ENCODE data around the gene ABO. TPM values are rescaled to one million over a fixed set of nuclear protein-coding genes. Genes with fewer than 3 reads are reported as not detected.
"Not testable (repeated sequence)": the region's sequence is repeated elsewhere in the genome, so short reads cannot be mapped to it uniquely, and the experiment has no call there.

The ABO gene
- total RNA-seq, 2 experiments from 2014 or later: not detected

DNA sequence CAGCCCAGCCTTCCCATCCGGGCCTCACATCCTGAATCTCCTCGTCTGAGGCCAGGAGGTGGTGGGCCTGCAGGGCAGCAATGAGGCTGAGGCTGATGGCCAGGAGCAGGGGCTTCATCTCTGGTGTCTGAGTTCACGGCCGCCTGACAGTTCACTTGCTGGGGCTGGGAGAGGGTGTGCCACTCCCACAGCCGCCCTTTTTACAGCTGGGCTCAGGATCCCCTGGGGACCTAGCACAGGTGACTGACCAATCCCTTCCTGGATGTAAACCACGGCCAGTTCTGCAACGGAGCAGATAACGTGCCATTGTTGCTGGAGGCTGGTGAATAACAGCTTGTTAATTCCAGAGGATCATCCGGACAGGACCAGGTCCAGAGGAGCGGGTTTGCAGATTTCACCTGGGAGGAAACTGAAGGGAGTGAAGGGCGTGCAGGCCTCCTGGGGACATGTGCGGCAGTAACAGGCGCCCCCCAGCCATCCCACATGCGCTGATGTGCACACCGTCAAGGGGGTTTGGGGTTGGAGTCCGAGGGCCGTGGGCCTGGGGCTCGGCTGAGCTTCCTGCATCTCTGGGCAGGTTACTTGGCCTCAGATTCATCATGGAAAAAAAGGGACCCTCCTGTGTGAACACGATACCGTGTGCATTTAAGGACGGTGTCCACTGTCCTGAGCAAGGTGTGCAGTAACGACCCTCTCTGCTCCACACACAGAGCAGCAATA is 46.4 kb downstream of the ABO start:
- CTCF ChIA-PET, POLR2A ChIA-PET: not testable (repeated sequence)

DNA sequence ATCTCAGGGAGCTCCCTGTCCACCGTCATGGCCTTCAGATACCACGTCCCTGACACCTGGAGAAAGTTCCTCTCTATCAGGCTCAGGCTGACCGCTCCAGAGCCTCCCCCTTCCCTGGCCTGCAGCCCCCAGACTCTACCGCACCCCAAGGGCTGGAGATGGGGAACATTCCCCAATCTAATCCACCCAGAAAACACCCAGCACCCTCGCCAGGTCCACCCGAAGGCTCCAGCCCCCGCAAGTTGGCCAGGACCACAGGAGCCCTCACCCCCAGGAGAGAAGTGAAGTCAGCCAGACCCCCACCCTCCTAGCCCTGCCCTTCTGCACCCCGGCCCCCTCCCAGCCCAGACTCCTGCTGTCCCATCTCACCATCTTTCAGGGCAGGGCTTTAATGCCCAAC is 47.0 kb downstream of the ABO start:
- POLR2A ChIA-PET, CTCF ChIA-PET: not testable (repeated sequence)

DNA sequence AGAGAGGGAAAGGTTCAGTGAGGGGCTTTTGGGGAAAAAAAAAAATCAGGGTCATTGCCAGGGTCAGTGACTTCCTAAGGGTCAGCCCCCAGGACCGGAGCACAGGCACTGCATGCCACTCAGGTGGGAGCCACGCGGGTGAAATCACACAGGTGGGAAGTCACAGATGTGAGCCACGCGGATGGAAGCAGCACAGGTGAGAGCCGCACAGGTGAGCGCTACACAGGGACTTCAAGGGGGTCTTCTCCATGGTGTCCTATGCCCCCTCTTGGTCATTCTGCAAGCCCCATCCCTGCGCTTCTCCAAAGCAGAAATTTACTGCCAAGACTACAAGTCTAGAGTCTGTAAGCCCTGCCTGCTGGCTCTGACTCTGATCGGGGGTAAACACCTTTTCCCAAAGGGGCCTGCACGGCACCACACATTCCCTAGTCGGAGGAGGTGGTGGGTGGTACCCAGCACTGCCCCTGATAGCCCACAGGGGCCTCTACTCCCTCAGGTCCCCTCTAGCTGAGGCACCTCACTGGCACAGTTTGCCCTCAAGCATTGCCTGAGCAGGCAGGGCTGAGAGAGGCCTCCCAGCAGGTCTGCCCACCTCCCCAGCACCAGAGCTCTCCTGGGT is 47.6 kb downstream of the ABO start:
- ChIA-PET CTCF (no interaction called here), POLR2A (no interaction called here)

GRCh38 chr9:133226219-133227171 is 48.5 kb downstream of the ABO start:
- POLR2A ChIA-PET: no interaction called here
- CTCF ChIA-PET: no interaction called here

DNA sequence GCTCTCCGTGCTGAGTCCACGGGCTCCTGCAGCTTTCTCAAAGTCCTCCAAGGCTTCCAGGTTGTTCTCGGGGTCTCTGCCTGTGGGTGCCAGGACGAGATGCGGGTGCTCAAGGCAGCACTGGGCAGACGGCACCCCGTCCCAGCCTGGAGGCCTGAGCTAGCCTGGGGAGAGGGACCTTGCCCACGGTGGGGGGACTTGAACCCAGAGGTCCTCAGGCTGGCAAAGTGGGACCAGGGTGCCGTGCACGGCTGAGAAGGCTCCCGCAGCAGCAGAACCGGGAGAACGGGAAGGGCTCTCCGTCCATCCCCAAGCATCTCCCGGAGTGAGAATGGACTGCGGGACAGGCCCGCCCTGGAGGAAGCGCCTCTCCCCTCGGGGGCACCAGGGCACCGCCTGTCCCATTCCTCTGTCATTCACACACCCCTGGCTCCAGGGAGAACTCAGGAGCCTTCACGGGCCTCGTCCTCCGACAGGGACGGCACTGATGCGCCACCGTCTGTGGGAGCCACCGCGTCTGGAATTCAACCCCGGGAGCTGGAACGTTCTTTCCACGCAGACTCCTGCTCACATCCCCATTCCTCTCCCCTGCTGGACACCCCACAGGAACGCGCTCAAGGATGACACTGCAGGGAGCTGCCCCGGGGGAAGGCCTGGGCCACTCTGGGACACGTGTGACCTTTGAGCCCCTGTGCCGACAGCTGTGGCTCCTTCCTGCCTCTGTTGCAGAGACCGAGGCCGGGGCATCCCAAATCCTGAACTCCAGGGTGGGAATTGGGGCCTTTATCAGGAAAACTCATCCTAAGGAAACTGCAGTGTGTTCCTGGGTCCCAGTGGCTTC is 49.6 kb downstream of the ABO start:
- CTCF ChIA-PET: no interaction called here
- POLR2A ChIA-PET: no interaction called here

DNA sequence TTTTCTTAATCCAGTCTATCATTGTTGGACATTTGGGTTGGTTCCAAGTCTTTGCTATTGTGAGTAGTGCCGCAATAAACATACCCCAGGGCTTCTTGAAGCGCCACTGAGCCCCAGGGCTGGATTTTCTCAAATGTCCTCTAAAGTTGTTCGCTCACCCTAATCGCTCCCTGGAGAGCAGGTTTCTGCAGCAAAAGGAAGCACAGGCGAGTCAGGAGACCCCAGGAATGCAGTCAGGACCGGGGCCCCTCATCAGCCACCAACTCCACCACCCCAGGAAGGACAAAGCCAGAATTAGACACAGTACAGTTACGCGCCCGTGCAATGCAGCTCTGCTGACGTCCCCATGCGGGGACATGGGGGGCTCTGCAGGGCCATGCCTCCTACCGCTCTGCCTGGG is 50.2 kb downstream of the ABO start:
- CTCF ChIA-PET: no interaction called here

GRCh38 chr9:133223159-133223756 is 51.7 kb downstream of the ABO start:
- POLR2A ChIA-PET, CTCF ChIA-PET: not testable (repeated sequence)

More for the DNA sequence above, 50.2 kb downstream of the ABO start:
- POLR2A ChIA-PET: no interaction called here

- POLR2A ChIA-PET, CTCF ChIA-PET: not testable (repeated sequence)
Measured at GRCh38 chr9:133221994-133222393, 53.0 kb downstream of the ABO start.

DNA sequence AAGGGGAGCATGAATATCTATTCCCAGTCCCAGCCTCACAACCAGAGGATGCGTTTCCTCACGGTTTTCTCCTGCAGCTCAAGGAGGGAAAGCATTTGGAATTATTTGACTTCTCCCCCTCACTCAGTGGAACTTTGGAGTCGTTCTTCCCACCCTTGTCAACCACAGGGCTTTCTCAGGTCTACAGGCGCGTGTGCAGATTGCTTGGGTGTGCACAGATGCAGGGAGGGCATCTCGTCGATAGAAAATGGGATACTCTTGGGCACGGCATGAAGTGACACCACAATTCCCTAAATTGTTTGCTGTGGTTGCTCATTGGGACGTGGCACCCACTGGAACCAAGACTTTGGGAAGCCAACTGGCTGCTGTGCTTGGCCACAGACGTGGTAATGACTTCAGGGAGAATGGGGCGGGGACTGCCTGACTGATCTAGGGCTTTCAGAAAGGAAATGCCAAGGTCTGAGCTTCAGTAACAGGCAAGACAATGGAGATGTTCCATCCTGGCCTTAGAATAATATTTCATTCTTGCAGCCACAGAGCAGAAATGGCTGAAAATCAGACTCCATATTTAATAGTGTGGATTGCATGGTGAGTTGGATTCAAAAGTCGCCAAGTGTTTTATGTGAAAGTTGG is 53.7 kb downstream of the ABO start:
- ChIA-PET POLR2A (no interaction called here), CTCF (no interaction called here)

DNA sequence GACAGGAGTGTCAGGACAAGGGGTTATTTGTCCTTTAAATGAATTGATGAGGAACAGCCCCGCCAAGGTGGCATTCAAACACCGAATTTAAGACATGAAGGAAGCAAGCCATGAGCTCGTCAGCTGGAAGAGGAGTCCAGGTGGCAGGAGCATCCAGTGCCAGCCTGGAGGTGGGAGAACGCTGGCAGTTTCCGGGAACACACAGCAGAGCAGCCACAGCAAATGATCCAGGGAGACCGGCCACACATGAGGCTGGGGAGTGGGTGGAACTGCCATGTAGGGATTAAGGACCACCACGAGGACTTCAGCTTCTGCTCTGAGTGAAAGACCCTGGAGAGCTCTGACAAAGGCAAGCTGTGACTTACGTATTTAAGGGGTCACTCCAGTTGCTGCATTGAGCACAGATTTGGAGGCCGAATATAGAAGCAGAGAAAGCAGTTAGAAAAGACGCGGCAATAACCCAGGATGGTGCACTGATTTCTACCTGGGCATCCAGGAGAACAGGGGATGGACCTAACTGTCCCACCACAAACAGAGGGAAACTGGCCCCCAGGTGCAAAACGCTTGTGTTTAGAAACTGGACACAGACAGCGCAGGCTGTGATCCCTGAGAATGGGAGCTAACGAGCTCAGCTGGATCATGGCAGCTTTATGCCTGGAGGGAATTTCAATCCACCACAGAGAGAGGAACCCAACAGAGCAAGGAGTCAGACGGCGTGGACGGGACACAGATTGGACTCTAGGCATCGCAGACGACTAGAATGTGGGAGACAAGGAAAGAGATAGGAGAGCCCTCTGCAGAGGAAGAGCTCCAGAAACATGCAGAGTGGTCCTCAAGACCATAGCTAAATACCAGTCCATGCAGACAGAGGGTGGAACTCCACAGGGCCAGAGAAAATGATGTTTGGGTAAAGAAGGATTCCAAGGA is 56.7 kb downstream of the ABO start:
- POLR2A ChIA-PET, CTCF ChIA-PET: not testable (repeated sequence)

DNA sequence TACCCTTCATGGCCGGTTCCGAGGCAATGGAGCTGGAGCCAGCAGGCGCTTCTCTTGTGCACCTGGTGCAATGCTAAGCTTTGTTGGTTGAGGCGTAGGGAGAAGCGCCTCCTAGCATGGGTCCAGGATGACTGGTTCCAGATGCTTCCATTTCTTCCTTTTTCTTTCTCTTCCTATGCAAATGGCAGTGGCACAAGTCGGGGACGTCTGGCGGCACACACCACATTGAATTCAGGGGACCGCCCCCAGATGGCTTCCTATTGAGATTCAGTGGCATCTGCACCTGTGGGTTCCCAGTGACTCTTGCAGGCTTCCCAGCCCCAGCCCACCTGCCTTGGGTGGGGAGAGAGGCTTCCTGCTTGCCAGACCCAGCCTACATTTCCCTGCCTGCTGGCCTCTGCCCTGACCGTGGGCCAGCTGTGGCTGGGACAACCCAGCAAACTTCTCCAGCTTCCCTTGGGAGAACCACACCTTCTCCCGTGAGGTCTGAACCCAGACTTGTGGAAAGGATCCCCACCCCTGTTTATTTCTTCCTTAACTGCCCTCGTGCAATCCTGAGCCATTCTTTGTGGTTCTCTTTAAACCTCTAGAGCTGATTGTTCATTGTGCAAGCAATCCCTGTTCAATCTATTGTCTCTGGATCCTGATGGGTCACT is 57.5 kb downstream of the ABO start:
- POLR2A ChIA-PET, CTCF ChIA-PET: not testable (repeated sequence)

DNA sequence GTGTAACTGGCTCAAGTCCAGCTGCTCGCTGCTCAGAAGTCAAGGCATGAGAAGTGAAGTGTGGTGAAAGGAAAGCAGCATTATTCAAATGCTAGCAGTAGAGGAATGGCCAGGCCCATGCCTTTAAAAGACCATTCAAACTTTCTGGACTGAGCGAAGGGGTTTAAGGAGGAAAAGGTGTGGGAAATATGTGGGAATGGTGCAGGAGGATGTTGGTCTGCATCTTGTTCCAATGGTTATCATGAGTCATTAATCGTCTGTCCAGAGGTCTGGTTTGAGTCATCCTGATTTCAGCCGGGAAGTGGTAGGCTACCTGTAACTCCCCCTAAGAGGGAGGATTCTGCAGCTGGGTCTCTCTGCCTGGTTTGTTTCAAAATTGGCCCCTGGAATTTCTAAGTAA is 60.7 kb downstream of the ABO start:
- POLR2A ChIA-PET, CTCF ChIA-PET: not testable (repeated sequence)

DNA sequence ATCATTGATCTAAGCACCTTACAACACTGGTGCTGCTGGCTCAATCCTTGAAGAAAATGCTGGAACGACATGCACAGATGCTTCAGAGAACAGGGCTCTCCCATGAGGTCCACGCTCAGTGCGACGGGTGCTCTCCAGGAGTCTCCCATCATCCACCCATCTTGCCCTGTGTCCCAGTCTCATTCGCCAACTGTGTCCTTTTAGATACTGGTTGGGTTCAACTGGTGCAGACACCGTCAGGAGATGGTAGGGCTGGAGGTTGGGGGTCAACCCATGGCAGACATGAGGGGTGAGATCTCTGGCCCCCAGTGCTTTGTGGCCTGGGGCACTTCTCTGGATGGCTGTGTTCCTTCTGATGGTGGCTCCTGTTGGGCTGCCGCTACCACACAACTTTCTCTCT is 64.4 kb downstream of the ABO start:
- POLR2A ChIA-PET: no interaction called here
- CTCF ChIA-PET: no interaction called here

DNA sequence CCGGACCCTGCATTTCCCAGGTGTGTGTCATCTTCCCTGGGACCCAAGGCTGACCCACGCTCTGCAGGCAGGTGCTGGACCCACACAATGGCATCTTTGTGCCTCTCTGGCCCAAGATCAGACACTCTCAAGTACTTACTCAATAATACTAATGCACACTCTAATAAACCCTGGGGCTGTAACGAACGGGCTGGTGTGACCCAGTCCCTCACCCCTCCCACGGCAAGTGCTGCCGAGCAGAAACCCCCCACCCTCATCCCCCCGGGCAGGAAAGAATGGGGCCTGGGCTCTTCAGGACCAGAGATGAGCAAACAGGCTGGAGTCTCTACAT is 64.8 kb downstream of the ABO start:
- ChIA-PET POLR2A (no interaction called here), CTCF (no interaction called here)

GRCh38 chr9:133209327-133210201 is 65.4 kb downstream of the ABO start:
- POLR2A ChIA-PET, CTCF ChIA-PET: not testable (repeated sequence)

GRCh38 chr9:133208880-133209300 is 66.1 kb downstream of the ABO start, which contains the start of gene OBP2B:
Gene OBP2B, minus strand, starts transcription at chr9:133209250. Its CDS starts 51 bp downstream, at chr9:133209199.
- POLR2A ChIA-PET, CTCF ChIA-PET: not testable (repeated sequence)

Measured in activated CD8-positive, alpha-beta memory T cell treated with anti-CD3 and anti-CD28 coated beads for 36 hours (primary cell).